SU-DHL-6 (cell line): Measurements from ENCODE around the gene CHTF8.

ENCODE experiments used
- EZH2phosphoT487 ChIP-seq: fragments of 200-600 bp; sonication (generic), shearing (Covaris generic); conservative IDR thresholded peaks from 2 replicates; pipeline ENCODE4 v1.6.1; 2018; ENCODE audit warnings: mild to moderate bottlenecking, antibody characterized with exemption, low read length, moderate library complexity, mixed read lengths
- TF ChIP-seq, protein P1 (sequence below): fragments of 200-600 bp; sonication (generic); IDR thresholded peaks from one replicate; pipeline ENCODE4 v1.5.1; 2017; ENCODE audit warnings: antibody characterized with exemption, mild to moderate bottlenecking, low read length, moderate library complexity; ENCODE audit not compliant: insufficient read depth, poor library complexity, severe bottlenecking

DNA sequence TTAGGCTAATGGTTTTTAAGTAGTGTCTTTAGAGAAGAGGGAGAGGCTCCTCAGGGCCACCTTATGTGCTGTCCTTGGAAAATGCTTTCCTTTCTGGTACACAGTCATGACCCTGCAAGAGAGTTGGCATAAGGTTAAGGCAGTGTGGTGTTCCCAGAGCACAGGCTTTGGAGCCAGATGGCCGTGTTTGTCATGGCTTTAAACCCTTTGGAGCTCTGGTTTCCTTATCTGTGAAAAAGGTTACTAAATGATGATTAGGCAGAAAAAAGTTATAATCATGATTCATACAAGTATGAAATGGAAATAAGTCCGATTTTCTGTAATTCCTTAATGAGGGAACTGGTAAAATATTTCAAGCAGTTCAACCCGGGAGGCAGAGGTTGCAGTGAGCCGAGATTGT lies 13.3 kb upstream of the CHTF8 start:
- TF ChIP-seq, protein P1, sequence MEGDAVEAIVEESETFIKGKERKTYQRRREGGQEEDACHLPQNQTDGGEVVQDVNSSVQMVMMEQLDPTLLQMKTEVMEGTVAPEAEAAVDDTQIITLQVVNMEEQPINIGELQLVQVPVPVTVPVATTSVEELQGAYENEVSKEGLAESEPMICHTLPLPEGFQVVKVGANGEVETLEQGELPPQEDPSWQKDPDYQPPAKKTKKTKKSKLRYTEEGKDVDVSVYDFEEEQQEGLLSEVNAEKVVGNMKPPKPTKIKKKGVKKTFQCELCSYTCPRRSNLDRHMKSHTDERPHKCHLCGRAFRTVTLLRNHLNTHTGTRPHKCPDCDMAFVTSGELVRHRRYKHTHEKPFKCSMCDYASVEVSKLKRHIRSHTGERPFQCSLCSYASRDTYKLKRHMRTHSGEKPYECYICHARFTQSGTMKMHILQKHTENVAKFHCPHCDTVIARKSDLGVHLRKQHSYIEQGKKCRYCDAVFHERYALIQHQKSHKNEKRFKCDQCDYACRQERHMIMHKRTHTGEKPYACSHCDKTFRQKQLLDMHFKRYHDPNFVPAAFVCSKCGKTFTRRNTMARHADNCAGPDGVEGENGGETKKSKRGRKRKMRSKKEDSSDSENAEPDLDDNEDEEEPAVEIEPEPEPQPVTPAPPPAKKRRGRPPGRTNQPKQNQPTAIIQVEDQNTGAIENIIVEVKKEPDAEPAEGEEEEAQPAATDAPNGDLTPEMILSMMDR: no peak
- TF ChIP-seq EZH2phosphoT487: no peak
